ENCODE results near the gene HELZ2. TPM values are rescaled to one million over a fixed set of nuclear protein-coding genes. Genes with fewer than 3 reads are reported as not detected.

The HELZ2 gene
- total RNA-seq, 1 experiment from 2014 or later: 27.5 TPM

GRCh38 chr20:63565021-63565698 is 8.9 kb downstream of the HELZ2 start:
- ATAC-seq: no peak
- no peak for DNase-seq (ENCODE audit: low spot score)
- TF ChIP-seq ATF1 (CRISPR knock-in tag; IDR thresholded peaks at IDR 0.05) (no peak), GTF2I (CRISPR knock-in tag; conservative IDR thresholded peaks at IDR 0.05) (no peak), NR1H2 (CRISPR knock-in tag; IDR thresholded peaks at IDR 0.05) (no peak), GRHL2 (CRISPR knock-in tag; IDR thresholded peaks at IDR 0.05; ENCODE audit: insufficient replicate concordance, severe bottlenecking) (no peak), CDX4 (CRISPR knock-in tag; IDR thresholded peaks at IDR 0.05; ENCODE audit: borderline replicate concordance) (no peak), ZMAT4 (CRISPR knock-in tag; IDR thresholded peaks at IDR 0.05) (no peak), ZNF416 (CRISPR knock-in tag; IDR thresholded peaks at IDR 0.05) (no peak), TEAD4 (CRISPR knock-in tag; IDR thresholded peaks at IDR 0.05) (no peak), RELA (CRISPR knock-in tag; IDR thresholded peaks at IDR 0.05; ENCODE audit: borderline replicate concordance) (no peak), SMAD3 (CRISPR knock-in tag; IDR thresholded peaks at IDR 0.05; ENCODE audit: borderline replicate concordance) (no peak), FOXP4 (CRISPR knock-in tag; IDR thresholded peaks at IDR 0.05) (no peak), ZNF423 (CRISPR knock-in tag; IDR thresholded peaks at IDR 0.05) (no peak)
- TF ChIP-seq, protein P1, sequence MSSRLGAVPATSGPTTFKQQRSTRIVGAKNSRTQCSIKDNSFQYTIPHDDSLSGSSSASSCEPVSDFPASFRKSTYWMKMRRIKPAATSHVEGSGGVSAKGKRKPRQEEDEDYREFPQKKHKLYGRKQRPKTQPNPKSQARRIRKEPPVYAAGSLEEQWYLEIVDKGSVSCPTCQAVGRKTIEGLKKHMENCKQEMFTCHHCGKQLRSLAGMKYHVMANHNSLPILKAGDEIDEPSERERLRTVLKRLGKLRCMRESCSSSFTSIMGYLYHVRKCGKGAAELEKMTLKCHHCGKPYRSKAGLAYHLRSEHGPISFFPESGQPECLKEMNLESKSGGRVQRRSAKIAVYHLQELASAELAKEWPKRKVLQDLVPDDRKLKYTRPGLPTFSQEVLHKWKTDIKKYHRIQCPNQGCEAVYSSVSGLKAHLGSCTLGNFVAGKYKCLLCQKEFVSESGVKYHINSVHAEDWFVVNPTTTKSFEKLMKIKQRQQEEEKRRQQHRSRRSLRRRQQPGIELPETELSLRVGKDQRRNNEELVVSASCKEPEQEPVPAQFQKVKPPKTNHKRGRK (CRISPR knock-in tag; IDR thresholded peaks at IDR 0.05; ENCODE audit: borderline replicate concordance): no peak
- TF ChIP-seq, protein P2, sequence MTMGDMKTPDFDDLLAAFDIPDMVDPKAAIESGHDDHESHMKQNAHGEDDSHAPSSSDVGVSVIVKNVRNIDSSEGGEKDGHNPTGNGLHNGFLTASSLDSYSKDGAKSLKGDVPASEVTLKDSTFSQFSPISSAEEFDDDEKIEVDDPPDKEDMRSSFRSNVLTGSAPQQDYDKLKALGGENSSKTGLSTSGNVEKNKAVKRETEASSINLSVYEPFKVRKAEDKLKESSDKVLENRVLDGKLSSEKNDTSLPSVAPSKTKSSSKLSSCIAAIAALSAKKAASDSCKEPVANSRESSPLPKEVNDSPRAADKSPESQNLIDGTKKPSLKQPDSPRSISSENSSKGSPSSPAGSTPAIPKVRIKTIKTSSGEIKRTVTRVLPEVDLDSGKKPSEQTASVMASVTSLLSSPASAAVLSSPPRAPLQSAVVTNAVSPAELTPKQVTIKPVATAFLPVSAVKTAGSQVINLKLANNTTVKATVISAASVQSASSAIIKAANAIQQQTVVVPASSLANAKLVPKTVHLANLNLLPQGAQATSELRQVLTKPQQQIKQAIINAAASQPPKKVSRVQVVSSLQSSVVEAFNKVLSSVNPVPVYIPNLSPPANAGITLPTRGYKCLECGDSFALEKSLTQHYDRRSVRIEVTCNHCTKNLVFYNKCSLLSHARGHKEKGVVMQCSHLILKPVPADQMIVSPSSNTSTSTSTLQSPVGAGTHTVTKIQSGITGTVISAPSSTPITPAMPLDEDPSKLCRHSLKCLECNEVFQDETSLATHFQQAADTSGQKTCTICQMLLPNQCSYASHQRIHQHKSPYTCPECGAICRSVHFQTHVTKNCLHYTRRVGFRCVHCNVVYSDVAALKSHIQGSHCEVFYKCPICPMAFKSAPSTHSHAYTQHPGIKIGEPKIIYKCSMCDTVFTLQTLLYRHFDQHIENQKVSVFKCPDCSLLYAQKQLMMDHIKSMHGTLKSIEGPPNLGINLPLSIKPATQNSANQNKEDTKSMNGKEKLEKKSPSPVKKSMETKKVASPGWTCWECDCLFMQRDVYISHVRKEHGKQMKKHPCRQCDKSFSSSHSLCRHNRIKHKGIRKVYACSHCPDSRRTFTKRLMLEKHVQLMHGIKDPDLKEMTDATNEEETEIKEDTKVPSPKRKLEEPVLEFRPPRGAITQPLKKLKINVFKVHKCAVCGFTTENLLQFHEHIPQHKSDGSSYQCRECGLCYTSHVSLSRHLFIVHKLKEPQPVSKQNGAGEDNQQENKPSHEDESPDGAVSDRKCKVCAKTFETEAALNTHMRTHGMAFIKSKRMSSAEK (CRISPR knock-in tag; IDR thresholded peaks at IDR 0.05; ENCODE audit: borderline replicate concordance): no peak
- TF ChIP-seq, protein P3, sequence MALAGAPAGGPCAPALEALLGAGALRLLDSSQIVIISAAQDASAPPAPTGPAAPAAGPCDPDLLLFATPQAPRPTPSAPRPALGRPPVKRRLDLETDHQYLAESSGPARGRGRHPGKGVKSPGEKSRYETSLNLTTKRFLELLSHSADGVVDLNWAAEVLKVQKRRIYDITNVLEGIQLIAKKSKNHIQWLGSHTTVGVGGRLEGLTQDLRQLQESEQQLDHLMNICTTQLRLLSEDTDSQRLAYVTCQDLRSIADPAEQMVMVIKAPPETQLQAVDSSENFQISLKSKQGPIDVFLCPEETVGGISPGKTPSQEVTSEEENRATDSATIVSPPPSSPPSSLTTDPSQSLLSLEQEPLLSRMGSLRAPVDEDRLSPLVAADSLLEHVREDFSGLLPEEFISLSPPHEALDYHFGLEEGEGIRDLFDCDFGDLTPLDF (CRISPR knock-in tag; IDR thresholded peaks at IDR 0.05): no peak
- TF ChIP-seq, protein P4, sequence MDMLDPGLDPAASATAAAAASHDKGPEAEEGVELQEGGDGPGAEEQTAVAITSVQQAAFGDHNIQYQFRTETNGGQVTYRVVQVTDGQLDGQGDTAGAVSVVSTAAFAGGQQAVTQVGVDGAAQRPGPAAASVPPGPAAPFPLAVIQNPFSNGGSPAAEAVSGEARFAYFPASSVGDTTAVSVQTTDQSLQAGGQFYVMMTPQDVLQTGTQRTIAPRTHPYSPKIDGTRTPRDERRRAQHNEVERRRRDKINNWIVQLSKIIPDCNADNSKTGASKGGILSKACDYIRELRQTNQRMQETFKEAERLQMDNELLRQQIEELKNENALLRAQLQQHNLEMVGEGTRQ (CRISPR knock-in tag; IDR thresholded peaks at IDR 0.05): no peak
- TF ChIP-seq, protein P5, sequence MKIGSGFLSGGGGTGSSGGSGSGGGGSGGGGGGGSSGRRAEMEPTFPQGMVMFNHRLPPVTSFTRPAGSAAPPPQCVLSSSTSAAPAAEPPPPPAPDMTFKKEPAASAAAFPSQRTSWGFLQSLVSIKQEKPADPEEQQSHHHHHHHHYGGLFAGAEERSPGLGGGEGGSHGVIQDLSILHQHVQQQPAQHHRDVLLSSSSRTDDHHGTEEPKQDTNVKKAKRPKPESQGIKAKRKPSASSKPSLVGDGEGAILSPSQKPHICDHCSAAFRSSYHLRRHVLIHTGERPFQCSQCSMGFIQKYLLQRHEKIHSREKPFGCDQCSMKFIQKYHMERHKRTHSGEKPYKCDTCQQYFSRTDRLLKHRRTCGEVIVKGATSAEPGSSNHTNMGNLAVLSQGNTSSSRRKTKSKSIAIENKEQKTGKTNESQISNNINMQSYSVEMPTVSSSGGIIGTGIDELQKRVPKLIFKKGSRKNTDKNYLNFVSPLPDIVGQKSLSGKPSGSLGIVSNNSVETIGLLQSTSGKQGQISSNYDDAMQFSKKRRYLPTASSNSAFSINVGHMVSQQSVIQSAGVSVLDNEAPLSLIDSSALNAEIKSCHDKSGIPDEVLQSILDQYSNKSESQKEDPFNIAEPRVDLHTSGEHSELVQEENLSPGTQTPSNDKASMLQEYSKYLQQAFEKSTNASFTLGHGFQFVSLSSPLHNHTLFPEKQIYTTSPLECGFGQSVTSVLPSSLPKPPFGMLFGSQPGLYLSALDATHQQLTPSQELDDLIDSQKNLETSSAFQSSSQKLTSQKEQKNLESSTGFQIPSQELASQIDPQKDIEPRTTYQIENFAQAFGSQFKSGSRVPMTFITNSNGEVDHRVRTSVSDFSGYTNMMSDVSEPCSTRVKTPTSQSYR (CRISPR knock-in tag; IDR thresholded peaks at IDR 0.05): no peak
- TF ChIP-seq, protein P6, sequence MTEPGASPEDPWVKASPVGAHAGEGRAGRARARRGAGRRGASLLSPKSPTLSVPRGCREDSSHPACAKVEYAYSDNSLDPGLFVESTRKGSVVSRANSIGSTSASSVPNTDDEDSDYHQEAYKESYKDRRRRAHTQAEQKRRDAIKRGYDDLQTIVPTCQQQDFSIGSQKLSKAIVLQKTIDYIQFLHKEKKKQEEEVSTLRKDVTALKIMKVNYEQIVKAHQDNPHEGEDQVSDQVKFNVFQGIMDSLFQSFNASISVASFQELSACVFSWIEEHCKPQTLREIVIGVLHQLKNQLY (CRISPR knock-in tag; IDR thresholded peaks at IDR 0.05): no peak
- Mint-ChIP-seq H3K27ac (no peak overlapping the region), H3K4me1 (no peaks in the 10 kb centered on the region), H3K4me3 (no peak overlapping the region), H3K27me3 (ENCODE audit: low read depth) (no peaks in the 10 kb centered on the region), H3K36me3 (peaks cover 3% of the 10 kb centered on the region), H3K9me3 (no peaks in the 10 kb centered on the region)
- ChIA-PET POLR2A (no interaction called here), CTCF (interaction anchor here (0.8 to 1.5 kb wide), 2 partner anchors 27 to 77 kb away, joined by 4 read pairs; no protein-coding TSS in a partner anchor)
